WTC11 (cell line): ENCODE measurements around the gene ASTN1.

ENCODE experiments used
- ATF2 ChIP-seq: sonication (generic); formaldehyde crosslinking; IDR thresholded peaks from 2 replicates; pipeline ENCODE4 v1.8.1; 2022; ENCODE audit warnings: low read depth, missing genetic modification reagents, borderline replicate concordance
- CTCF ChIP-seq: fragments of 200-600 bp; IDR thresholded peaks from 2 replicates; pipeline ENCODE4 v1.8.0; 2022; ENCODE audit warnings: antibody characterized with exemption
- ELF4 ChIP-seq: sonication (generic); formaldehyde crosslinking; IDR thresholded peaks from 2 replicates; pipeline ENCODE4 v1.8.1; 2022; ENCODE audit warnings: low read depth, mild to moderate bottlenecking, moderate library complexity, missing genetic modification reagents
- FOXK1 ChIP-seq: sonication (generic); formaldehyde crosslinking; IDR thresholded peaks from 2 replicates; pipeline ENCODE4 v1.8.0; 2022; ENCODE audit warnings: mild to moderate bottlenecking, moderate library complexity, missing genetic modification reagents
- FOXP1 ChIP-seq: sonication (generic); formaldehyde crosslinking; IDR thresholded peaks from 2 replicates; pipeline ENCODE4 v1.8.0; 2022; ENCODE audit warnings: missing genetic modification reagents, mild to moderate bottlenecking, moderate library complexity, borderline replicate concordance
- JUN ChIP-seq: sonication (generic); formaldehyde crosslinking; IDR thresholded peaks from 2 replicates; pipeline ENCODE4 v1.8.0; 2023; ENCODE audit warnings: mild to moderate bottlenecking, missing genetic modification reagents
- MAX ChIP-seq: sonication (generic); formaldehyde crosslinking; IDR thresholded peaks from 2 replicates; pipeline ENCODE4 v1.8.0; 2022; ENCODE audit warnings: mild to moderate bottlenecking, missing genetic modification reagents
- NR2C2 ChIP-seq: sonication (generic); formaldehyde crosslinking; IDR thresholded peaks from 2 replicates; pipeline ENCODE4 v1.8.0; 2022; ENCODE audit warnings: mild to moderate bottlenecking, missing genetic modification reagents
- PRRX2 ChIP-seq: fragments of 250-450 bp; sonication (Bioruptor Pico); IDR thresholded peaks from 2 replicates; pipeline ENCODE4 v1.8.0; 2021; ENCODE audit warnings: mild to moderate bottlenecking
- SMAD3 ChIP-seq: sonication (generic); formaldehyde crosslinking; IDR thresholded peaks from 2 replicates; pipeline ENCODE4 v1.8.0; 2022; ENCODE audit warnings: missing genetic modification reagents, mild to moderate bottlenecking, borderline replicate concordance
- SP1 ChIP-seq: sonication (generic); formaldehyde crosslinking; conservative IDR thresholded peaks from 2 replicates; pipeline ENCODE4 v1.8.1; 2022; ENCODE audit warnings: missing genetic modification reagents
- ZNF121 ChIP-seq: sonication (generic); formaldehyde crosslinking; IDR thresholded peaks from 2 replicates; pipeline ENCODE4 v1.8.0; 2023; ENCODE audit warnings: missing genetic modification reagents
- ZNF425 ChIP-seq: fragments of 250-450 bp; sonication (Bioruptor Pico); conservative IDR thresholded peaks from 2 replicates; pipeline ENCODE4 v1.9.0; 2021; ENCODE audit warnings: mild to moderate bottlenecking

GRCh38 chr1:177116941-177117340 is 47.6 kb downstream of the ASTN1 start:
- TF ChIP-seq CTCF (no peak), ZNF425 (no peak), NR2C2 (CRISPR knock-in tag) (no peak), MAX (CRISPR knock-in tag) (no peak), ATF2 (CRISPR knock-in tag) (no peak), SMAD3 (no peak), ELF4 (CRISPR knock-in tag) (no peak), SP1 (no peak), FOXK1 (CRISPR knock-in tag) (no peak), ZNF121 (no peak), FOXP1 (CRISPR knock-in tag) (no peak), JUN (no peak), PRRX2 (CRISPR knock-in tag) (no peak)
